Frontal cortex (tissue), 4 donors: ENCODE data around the gene ATG9A. TPM values are rescaled to one million over a fixed set of nuclear protein-coding genes. Genes with fewer than 3 reads are reported as not detected.
"Not testable (repeated sequence)": the region's sequence is repeated elsewhere in the genome, so short reads cannot be mapped to it uniquely, and the experiment has no call there.

Experiments used
- DNase-seq, 2 donors: peaks; one replicate each; pipeline ENCODE4 v3.0.0; 2012; ENCODE audit warnings: low spot score in 2 of 2
- FAIRE-seq: peaks from 2 replicates; lab custom pipeline; 2012; peaks lifted over from hg19 to GRCh38; lab: Jason Lieb, UNC
- total RNA-seq: library from RNA; depleted of rRNA; stranded (reverse); fragments of >200 nt; gene quantifications from one replicate; pipeline ENCODE4 v1.2.3, GENCODE V29; 2014
- donor health status: control.
- donor health status: control.
- donor health status: control.

ATG9A gene
- total RNA-seq, 1 donor from 2014 or later, result 19.6 TPM

DNA sequence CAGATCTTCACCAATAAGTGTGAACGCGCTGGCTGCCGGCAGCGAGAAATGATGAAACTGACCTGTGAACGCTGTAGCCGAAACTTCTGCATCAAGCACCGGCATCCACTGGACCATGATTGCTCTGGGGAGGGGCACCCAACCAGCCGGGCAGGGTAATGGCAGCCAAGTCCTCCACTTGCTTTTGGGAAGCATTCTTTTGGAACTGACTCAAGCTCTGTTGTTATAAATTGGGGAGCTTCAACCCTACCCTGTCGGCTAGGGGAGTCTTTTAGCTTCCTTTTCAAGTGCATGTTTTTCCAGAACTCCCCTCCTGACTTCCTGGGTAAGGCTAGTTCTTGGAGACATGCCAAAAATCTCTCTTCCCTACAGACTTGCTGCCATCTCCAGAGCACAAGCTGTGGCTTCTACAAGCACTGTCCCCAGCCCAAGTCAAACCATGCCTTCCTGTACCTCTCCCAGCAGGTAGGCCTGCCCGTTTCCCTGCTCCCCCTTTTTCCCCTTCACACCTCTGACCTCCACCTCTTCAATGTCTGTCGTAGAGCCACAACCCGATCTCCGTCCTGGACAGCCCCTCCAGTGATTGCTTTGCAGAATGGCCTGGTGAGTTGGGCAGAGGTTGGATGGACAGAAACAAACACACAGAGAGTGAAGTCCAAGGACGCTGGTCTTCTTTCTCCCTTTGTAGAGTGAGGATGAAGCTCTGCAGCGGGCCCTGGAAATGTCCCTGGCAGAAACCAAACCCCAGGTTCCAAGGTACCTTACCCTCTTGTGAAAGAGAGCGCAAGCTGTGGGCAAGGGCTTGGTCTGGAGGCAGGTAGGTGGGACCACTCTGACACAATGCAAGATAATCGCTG lies 21.3 kb downstream of the ATG9A start:
- FAIRE-seq, result no peak
- DNase-seq, result no peak

DNA sequence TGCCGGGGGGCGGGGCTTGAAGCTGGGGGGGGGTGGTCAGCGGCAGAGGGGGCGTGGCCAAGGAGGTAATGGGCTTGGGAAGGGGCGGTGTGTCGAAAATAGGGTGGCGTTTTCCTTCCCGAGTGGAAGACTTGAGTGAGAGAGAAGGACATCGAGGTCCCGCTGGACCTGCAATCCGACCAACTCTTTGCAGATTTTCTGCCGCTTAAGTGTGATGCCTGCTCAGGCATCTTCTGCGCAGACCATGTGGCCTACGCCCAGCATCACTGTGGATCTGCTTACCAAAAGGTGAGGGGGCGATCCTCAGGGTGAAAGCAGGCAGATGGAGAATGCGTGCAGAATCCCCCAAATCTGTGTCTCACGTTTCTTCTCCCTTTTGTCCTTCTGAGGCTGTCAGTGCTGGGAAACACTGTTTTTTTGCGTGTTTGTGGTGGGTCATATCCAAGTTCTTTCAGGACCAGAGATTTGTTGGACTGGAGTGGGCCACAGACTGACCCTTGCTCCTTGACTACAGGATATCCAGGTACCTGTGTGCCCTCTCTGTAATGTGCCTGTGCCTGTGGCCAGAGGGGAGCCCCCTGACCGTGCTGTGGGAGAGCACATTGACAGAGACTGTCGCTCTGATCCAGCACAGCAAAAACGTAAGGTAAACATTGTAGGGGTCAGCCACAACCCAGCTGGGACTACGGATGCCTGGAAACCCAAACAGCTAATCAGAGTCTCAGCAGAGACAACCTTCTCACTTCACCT lies 22.1 kb downstream of the ATG9A start:
- DNase-seq, result no peak
- no peak for FAIRE-seq

DNA sequence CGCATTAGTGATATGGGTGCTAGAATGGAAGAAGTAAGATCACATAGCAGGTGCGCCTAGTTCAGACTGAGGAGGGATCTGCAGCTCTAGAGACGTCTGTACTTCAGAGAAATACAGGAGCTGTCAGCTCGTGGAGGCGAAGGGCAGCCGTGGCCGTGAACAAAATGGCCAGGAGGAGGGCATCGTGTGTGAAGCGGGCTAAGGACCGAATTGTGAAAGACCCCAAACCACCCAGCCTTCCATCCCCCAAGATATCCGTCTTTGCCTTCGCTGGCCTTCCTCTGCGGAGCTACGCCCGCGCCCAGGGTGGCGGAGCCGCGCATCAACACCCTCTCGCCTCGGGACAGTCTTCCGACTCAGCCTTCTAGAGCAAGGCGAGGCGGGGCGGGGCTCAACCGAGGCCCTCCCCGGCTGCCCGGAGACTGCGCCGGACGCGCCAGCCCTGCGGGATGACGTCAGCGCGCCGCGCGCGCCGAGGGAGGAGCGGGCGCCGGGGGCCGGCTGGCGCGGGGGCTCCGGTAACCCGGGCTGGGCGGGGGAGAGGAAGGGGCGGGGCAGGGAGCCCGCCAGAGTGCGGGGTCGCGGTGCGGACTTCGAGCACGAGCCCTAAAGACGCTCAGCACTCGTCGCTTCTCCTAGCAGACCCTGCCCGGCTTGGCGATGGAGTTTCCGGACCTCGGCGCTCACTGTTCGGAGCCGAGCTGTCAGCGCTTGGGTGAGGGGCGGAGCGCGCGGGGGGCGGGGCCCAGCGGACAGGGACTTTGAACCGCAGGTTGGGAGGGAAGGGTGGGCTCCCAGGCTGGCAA lies 22.9 kb downstream of the ATG9A start, which contains the start of gene ZFAND2B:
Gene ZFAND2B, plus strand, starts transcription at position 455 of the 806 bp plus-strand sequence. Its CDS starts 206 bp downstream, at position 661.
- no peak for FAIRE-seq
- DNase-seq, result peak; percentile 99

DNA sequence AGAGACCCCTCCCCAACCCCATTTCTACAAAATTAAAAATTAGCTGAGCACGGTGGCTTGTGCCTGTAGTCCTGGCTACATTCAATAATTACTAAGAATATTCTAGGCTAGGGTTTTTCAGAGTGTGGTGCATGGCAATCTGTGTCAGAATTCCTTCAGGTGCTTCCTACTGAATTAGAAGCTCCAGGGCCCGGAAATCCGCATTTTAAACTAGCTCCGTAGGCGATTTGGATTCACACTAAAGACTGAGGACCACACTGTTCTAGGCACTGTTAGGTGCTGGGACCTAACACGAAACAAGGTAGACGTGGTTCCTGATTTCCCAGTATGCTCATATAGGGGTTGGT lies 23.5 kb downstream of the ATG9A start:
- DNase-seq (no peak), FAIRE-seq (no peak)

DNA sequence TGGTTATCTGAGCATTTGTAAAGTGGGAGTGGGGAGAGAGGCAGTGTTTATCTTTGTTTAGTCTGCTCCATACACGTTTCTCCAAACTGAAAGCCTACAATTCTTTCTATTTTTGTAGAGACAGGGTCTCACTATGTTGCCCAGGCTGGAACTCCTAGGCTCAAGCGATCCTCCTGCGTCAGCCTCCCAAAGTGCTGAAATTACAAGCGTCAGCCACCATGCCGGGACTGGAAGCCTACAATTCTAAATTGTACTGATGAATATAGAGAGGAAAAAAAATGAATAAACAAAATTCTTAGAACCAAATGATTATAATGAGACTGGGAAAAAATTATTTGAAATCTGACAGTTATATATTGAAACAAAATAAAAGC lies 24.3 kb downstream of the ATG9A start:
- FAIRE-seq (no peak), DNase-seq (no peak)

DNA sequence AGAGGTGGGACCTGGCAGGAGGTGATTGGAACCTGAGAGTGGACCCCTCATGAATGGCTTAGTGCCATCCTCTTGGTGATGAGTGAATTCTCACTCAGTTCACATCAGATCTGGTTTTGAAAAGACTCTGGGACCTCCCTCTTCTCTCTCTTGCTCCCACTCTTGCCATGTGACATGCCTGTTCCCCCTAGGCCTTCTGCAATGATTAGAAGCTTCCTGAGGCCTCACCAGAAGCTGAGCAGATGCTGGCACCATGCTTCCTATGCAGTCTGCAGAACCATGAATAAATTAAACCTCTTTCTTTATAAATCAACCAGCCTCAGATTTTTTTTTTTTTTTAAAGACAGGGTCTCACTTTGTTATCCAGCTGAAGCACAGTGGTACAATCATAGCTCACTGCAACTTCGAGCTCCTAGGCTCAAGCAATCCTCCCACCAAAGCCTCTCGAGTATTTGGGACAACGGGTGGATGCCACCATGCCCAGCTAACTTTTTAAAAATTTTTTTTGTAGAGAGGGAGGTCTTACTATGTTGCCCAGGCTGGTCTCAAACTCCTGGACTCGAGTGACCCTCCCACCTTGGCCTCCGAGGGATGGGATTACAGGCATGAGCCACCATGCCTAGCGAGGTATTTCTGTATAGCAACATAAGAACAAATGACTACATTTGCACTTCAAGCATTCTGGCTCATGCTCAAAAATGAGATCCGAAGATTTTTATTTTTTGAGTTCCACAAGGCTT lies 24.8 kb downstream of the ATG9A start:
- no peak for DNase-seq
- no peak for FAIRE-seq

DNA sequence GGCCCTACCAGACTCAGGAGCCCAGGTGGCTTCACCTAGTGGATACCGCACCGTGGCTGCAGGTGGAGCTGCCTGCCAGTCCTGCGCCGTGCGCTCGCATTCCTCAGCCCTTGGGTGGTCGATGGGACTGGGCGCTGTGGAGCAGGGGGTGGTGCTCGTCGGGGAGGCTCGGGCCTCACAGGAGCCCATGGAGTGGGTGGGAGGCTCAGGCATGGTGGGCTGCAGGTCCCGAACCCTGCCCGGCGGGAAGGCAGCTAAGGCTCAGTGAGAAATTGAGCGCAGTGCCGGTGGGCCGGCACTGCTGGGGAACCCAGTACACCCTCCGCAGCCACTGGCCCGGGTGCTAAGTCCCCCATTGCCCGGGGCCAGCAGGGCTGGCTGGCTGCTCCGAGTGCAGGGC lies 28.1 kb downstream of the ATG9A start:
- FAIRE-seq, DNase-seq: not testable (repeated sequence)

DNA sequence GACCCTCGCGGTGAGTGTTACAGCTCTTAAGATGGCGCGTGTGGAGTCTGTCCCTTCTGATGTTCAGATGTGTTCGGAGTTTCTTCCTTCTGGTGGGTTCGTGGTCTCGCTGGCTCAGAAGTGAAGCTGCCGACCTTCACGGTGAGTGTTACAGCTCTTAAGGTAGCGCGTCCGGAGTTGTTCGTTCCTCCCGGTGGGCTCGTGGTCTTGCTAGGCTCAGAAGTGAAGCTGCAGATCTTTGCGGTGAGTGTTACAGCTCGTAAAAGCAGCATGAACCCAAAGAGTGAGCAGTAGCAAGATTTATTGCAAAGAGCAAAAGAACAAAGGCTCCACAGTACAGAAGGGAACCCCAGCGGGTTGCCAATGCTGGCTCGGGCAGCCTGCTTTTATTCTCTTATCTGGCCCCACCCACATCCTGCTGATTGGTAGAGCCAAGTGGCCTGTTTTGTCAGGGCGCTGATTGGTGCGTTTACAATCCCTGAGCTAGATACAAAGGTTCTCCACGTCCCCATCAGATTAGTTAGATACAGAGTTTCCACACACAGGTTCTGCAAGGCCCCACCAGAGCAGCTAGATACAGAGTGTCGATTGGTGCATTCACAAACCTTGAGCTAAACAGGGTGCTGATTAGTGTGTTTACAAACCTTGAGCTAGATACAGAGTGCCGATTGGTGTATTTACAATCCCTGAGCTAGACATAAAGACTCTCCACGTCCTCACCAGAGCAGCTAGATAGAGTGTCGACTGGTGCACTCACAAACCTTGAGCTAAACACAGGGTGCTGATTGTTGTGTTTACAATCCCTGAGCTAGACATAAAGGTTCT lies 28.7 kb downstream of the ATG9A start:
- DNase-seq, FAIRE-seq: not testable (repeated sequence)

DNA sequence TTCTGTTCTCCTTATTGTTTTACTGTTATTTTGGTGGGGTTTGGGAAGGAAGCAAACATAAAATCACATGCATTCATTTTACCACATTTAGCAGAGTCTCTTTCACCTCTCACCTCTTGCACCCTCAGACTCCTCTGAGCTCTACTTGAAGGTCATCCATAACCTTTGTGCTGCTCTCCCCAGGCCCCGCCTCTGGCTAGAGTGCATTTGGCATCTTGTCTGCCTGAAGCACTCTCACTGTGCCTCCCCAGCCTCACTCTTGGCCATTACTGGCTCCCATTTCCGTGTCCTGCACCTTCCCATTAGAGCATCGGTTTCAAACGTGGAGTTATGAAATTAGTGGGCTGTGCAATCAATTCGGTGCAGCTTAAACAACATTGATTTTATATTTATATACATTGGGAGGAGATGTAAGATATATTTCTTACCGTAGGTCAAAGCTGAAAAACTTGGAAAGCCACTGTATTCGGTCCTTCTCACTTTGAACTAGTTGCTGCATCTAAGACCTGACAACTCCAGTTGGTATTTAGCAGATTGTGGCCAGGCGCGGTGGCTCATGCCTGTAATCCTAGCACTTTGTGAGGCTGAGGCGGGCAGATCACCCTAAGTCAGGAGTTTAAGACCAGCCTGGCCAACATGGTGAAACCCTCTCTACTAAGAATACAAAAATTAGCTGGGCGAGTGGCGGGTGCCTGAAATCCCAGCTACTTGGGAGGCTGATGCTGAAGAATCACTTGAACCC lies 29.8 kb downstream of the ATG9A start:
- FAIRE-seq, result no peak
- no peak for DNase-seq

DNA sequence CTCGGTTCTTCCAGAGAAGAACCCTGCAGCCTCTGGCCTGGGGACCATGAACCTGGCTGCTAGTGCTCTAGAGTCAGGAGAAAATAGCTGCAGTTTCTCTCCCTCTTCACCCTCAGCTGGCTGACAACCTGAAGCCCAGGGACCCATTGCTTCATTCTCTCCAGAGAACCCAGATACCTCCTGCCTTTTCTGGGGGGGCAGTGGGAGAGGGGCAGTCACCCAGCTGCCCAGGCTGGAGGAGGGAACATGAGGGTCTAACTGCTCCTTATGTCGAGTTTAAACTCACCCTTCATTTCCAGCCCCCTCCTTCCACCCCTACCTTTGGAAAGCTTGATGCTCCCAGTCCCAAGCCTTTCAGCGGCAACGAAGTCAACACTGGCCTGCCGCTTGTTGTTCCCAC lies 30.5 kb downstream of the ATG9A start:
- FAIRE-seq (no peak), DNase-seq (no peak)

DNA sequence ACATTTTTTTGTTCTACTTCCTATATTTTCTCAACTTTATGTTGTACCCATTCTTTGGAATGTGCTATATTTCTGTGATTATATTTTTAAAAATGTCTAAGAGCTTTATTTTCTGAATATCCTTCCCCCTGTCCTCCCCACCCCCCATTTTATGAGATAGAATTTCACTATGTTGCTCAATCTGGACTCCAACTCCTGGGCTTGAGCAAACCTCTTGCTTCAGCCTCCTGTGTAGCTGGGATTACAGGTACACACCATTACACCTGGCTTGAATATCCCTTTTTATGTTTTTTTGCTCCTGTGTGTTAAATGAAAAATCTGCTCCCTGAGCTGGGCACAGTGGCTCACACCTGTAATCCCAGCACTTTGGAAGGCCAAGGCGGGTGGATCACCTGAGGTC lies 32.0 kb downstream of the ATG9A start:
- FAIRE-seq, result no peak
- DNase-seq, result no peak

DNA sequence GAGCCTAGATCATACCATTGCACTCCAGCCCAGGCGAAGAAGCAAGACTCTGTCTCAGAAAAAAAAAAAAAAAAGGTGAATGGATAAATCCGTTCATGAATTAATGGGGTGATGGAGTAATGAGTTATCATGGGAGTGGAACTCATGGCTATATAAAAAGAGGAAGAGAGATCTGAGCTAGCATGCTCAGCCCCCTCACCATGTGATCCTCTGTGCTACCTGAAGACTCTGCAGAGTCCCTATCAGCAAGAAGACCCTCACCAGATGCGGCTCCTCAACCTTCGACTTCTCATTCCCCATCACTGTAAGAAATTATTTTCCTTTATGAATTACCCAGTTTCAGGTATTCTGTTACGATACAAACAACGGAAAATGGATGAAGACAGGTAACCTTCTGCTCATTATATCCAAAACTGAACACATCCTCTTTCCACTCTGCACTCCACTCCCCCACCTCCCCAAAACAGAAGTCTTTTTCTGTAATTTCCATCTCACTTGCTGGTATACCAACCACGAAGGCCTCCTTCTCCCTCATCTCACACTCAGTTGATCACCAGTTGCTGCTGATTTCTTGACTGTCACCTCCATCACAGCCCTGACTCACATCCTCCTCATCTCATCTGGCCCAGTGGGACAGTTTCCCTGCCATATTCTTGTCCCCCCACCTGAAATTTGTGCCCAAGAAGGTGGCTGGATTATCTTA lies 42.5 kb downstream of the ATG9A start:
- no peak for FAIRE-seq
- no peak for DNase-seq

DNA sequence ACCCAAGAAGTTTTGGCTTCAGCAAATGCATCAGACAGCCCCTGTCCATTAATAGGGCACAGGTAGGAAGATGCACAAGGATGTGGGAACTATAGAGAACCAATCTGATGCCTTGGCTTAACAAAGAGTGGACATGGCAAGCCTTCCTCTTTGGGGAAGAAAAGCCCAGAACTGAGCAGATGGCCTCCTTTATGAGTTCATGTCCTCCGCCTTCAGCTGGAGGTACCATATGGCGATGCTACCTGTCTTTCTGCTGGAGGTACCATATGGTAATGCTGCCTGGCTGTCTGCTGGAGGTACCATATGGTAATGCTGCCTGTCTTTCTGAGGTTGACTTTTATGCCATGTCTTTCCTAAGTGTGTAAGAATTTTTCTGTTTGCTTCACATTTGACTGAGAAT lies 45.3 kb downstream of the ATG9A start:
- FAIRE-seq, result no peak
- no peak for DNase-seq

DNA sequence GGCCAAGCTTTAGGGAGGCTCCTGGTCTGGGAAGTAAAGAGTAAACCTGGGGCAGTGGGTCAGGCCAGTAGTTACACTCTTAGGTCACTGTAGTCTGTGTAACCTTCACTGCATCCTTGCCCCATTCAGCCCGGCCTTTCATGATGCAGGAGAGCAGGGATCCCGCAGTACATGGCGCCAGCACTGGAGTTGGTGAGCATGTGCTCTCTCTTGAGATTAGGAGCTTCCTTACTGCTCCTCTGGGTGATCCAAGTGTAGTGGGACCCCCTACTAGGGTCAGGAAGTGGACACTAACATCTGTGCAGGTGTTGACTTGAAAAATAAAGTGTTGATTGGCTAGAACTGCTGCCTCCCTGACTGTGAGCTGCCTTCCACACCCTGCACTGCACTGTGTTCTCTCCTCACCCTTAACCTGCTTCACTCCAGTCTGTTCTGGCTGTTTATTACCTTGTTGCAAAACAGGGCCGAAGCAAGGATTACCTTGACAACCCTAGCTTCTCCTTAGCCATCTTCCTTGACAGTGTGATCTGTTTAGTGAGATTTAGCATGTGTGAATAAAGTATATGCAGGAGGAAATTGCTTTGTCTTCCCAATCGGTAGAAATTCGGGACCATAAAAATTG lies 46.2 kb downstream of the ATG9A start:
- no peak for FAIRE-seq

DNA sequence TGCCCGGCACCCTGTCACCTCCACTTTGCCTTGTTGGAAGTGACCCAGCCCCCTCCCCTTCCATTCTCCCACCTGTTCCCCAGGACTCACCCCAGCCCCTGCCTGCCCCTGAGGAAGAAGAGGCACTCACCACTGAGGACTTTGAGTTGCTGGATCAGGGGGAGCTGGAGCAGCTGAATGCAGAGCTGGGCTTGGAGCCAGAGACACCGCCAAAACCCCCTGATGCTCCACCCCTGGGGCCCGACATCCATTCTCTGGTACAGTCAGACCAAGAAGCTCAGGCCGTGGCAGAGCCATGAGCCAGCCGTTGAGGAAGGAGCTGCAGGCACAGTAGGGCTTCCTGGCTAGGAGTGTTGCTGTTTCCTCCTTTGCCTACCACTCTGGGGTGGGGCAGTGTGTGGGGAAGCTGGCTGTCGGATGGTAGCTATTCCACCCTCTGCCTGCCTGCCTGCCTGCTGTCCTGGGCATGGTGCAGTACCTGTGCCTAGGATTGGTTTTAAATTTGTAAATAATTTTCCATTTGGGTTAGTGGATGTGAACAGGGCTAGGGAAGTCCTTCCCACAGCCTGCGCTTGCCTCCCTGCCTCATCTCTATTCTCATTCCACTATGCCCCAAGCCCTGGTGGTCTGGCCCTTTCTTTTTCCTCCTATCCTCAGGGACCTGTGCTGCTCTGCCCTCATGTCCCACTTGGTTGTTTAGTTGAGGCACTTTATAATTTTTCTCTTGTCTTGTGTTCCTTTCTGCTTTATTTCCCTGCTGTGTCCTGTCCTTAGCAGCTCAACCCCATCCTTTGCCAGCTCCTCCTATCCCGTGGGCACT lies 46.9 kb downstream of the ATG9A start:
- no peak for DNase-seq
- no peak for FAIRE-seq

More for the DNA sequence above, 46.2 kb downstream of the ATG9A start:
- DNase-seq, result no peak

DNA sequence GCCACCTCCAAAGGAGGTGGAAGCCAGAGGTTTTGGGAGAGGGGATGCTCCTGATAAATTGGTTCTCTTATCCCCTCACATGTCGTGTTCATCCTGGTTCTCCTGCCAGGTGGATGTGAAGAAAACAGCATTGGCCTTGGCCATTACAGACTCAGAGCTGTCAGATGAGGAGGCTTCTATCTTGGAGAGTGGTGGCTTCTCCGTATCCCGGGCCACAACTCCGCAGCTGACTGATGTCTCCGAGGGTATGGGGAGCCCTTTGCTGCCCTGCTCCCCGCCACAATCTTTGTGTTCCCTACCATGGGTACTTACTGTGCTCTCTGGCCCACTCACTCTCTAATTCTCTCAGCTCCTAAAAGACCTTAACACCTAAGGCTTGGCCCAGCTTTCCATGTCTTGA lies 47.9 kb downstream of the ATG9A start:
- FAIRE-seq, result no peak
- DNase-seq, result no peak
